ENCODE results near the gene BACH2. TPM values are rescaled to one million over a fixed set of nuclear protein-coding genes. Genes with fewer than 3 reads are reported as not detected.
"Not testable (repeated sequence)": the region's sequence is repeated elsewhere in the genome, so short reads cannot be mapped to it uniquely, and the experiment has no call there.

BACH2 gene
- 5.6 TPM for polyA plus RNA-seq (2013, experiment 1 of 2; ENCODE audit: insufficient read length)
- polyA plus RNA-seq (2013, experiment 2 of 2; ENCODE audit: insufficient read length) = 5.4 TPM

DNA sequence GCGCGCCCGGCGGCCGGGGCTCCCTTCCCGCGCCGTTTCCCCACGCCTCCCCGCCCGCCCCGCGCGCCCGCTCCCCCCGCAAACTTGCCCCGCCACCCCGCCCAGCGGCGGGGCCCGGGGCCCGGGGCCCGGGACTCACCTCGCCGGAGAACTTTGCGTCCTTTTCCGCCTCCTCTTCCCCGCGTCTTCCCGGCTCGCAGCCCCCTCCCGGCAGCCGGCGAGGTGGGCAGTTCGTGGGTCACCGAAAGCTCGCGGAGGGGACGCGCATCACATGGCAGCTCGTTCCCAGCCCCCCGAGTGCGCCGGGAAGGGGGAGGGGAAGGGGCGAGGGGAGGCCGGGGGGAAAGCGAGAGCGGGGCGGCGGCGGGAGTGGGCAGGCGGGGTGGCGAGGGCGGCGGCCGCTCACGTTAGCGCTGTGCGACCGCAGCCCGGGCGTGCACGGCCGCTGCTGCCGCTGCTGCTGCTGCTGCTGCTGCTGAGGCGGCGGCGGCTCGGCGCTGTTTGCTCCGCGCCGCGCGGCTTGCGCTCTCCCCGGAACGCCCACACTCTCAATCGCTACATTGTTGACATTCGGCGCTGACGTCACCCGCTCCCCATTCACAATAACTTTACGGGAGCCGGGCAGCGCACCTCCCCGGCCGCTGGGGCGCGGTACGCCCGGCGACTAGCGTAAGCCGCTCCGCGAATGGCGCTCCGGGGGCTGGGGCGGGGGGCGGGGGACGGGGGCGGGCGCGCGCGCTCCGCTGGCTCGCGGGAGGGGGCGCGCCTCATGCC lies at the start of gene BACH2:
Gene BACH2 (minus strand): TSS at position 503 of the 774 bp plus-strand sequence. CDS start 287,999 bp downstream, outside the sequence.
- DNase-seq = peak; percentile 92

DNA sequence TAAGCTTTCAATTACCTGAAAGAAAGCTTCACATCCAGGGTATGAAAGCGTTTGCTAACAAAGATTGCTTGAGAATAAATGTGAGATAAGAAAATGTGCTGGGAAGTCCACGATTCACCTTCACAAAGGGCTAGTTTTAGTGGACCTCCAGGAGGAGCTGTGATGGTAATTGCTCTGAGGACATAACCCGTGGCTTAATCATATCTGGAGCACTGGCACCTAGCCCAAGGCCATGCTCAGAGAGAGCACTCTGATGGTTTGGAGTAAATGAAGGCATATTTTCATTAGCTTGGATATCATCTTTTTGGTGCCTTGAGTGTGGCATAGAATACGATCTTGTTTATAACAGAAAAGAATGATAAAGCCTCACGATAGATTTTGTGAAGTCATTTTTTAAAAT lies 46.9 kb upstream of the BACH2 start:
- peak; percentile 62 for DNase-seq

DNA sequence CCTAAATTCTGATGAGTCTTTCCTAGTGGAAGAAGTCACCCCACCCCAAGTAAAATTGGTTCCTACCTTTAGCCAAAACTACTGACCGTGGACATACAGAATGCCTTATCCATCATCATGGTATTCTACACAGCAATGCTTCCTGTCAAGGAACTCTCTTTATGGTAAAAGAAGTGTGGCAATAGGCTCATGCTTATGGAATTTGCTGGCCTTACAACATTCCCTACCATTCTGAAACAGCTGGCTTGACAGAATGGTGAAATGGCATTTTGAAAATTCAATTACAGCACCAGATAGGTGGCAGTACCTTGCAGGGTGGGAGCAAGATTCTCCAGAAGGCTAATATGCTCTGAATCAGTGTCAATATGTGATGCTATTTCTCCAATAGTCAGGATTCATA lies 41.8 kb upstream of the BACH2 start:
- DNase-seq = peak; percentile 57

DNA sequence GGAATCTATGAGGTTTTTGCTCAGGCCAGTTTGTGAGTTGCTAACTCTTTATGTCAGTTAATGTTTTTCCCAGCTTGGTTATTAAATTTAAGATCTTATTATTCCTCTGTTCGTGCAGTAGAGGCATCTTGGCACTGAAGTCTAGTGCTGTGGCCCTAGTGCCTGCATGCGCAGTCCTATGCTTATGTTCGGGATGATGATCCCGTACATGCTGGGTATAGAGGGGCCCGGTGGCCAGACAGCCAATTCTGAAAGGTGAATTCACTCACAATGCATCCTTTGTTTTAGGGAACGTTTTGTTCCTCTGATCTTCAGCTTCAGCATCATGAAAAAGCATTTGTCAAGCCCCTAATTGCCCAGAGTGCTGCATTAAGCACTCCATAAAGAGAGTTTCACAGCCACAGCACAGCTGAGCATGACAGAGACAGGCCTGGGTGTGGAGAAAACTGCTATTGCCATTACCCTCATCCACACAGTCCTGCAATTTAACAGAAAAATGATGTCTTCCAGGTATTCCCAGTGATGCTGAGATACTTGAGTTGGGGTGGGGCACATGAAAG lies 39.8 kb upstream of the BACH2 start:
- DNase-seq = no peak

DNA sequence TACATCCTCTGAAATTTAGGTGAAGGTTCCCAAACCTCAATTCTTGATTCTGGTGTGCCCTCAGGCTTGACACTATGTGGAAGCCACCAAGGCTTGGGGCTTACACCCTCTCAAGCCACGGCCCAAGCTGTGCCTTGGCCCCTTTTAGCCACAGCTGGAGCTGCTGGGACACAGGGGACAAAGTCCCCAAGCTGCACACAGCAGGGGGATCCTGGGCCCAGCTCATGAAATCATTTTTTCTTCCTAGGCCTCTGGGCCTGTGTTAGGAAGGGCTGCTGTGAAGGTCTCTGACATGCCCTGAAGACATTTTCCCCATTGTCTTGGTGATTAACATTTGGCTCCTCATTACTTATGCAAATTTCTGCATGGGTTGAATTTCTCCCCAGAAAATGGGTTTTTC lies 37.3 kb upstream of the BACH2 start:
- DNase-seq = no peak

DNA sequence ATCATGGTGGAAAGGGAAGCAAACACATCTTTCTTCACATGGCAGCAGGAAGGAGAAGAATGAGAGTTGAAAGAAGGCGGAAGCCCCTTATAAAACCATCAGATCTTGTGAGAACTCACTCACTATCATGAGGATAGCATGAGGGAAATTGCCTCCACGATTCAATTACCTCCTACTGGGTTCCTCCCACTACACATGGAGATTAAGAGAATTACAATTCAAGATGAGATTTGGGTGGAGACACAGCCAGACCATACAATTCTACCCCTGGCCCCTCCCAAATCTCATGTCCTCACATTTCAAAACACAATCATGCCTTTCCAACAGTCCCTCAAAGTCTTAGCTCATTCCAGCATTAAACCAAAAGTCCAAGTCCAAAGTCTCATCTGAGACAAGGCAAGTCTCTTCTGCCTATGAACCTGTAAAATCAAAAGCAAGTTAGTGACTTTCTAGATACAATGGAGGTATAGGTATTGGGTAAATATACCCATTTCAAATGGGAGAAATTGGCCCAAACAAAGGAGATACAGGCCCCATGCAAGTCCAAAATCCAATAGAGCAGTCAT lies 36.4 kb upstream of the BACH2 start:
- DNase-seq = not testable (repeated sequence)

DNA sequence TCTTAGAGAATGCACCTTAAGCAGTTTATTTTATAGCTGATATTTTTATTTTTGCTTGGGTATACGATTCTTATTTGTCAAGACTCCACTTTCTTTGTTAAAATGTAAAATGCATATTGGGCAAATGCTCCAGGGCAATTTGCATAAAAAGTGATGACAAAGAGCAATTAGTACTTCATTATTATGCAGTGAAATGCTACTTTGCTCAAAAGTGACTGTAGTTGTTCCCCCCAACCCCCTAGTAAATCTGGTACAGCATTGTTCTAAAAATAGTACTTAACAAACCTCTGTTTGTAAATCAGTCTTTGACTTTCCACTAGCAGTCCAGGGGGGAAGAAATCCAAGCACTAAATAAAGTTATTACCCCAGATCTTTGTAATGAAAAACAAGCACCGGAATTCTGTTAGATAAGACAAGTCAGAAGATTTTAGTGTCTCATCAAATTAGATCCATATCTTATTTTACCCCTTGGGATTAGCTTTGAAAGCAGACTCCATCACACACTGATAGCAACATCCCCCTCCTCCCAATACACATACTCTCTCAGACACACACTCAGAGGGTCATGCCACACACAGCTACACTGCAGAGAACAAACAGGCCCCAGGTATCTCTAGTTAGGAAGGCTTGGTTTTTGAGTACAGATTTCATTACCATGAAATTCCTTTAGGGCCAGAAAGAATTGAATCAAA lies 32.9 kb upstream of the BACH2 start:
- no peak for DNase-seq

DNA sequence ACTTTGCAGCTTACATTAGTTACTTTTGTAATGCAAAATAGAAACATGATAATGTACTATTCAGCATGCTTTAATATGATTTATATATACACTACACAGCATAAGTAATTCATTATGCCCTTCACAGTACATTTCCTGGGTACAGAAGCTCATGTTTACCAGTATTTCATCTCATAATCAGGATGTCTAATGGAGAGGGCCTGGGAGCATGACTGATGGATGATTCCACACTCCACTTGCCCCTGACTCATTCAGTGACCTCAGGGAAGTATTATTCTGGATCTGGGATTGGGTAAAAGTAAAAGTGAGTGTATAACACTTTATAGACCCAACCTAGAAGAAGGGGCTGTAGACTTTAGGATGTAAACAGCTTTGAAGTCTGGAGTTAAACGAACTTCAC lies 31.4 kb upstream of the BACH2 start:
- DNase-seq = peak; percentile 57

DNA sequence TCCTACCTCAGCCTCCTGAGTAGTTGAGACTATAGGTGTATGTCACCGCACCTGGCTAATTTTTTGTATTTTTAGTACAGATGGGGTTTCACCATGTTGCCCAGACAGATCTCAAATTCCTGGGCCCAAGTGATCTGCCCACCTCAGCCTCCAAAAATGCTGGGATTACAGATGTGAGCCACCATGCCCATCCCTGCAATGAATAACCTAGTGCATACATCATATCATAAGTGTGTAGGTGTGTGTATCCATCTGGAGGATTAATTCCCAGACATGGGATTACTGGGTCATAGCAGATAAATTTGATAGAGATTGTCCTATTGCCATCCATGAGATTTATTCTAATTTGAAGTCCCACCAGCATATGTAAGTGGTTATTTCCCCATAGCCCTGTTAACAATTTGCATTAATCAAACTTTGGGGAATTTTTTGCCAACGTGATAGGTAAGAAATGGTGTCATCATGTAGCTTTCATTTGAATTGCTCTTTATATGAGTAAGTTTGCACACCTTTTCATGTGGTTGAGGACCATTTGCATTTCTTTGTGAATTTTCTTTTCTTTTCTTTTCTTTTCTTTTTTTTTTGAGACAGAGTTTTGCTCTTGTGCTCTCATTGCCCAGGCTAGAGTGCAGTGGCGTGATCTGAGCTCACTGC lies 29.9 kb upstream of the BACH2 start:
- DNase-seq = no peak

DNA sequence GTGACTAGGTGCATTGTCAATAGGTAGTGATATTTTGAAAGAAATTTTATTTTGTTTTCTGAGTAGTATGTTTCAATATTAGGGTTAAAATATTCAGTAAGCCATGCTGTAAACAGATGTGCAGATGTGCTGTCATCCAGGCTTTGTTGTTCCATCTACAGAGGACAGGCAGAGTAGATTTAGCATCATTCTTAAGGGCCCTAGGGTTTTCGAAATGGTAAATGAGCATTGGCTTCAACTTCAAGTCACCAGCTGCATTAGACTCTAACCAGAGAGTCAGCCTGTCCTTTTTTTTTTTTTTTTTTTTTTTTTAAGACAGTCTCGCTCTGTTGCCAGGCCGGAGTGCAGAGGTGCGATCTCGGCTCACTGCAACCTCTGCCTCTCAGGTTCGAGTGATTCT lies 27.1 kb upstream of the BACH2 start:
- no peak for DNase-seq

DNA sequence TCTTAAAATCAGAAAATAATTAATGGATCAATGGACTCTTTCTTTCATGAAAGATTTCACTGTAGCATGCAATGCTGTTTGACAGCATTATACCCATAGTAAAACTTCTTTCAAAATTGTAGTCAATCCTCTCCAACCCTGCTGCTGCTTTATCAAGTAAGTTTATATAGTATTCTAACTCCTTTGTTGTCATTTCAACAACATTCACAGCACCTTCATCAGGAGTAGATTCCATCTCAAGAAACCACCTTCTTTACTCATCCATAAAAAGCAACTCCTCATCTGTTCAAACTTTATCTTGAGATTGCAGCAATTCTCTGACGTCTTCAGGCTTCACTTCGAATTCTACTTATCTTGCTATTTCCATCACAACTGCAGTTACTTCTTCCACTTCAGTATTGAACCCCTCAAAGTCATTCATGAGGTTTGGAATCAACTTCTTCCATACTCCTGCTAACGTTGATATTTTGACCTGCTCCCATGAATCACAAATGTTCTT lies 26.4 kb upstream of the BACH2 start:
- no peak for DNase-seq

DNA sequence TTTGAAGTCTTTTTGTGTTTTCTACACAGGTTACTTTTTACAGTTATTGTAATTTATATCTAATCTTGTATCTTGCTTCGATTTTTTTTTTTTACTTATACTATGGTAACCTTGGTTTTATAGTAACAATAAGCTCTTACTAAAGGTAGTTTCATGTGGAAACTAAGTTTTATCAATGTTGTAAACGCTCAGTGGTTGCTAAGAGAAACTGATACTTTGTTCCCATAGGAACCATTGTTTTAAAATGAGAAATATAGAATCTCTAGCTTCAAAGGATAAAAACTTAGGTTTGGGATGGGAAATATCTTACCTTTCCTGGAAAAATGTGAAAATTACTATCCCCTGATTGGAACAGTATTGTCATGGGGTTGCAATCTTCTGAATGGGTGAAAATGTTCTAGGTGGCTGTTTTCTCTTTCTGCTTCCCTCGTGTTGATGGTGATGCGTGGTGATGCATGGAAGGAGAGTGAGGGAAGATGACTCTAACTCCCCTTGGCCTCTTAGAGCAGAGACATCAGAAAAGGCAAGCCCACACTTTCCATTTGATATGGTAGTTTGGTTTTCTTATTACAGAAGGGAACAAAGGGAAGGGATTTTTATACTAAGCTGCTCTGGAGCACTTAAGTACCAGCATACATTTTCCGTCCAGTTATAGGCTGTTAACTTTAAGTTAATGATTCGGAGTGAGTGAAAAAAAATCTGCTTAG lies 23.5 kb upstream of the BACH2 start:
- DNase-seq = no peak

DNA sequence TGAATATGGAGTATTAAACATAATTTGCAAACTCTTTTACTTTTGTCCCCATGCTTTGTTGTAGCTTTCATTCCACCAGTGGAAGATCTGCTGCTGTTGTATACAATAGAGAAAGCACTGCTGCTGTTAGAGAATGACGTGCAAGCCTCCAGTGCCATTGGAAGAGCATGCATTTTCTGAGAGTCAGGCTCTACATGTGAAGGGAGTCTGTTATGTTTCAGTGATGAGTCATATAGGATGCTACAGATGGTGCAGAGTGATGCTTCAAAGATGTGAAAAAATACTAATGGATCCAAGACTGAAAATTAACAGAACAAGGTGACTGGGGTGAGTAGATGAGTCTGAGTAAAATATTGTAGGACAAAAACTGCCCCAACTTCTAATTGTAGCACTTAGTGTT lies 22.4 kb upstream of the BACH2 start:
- peak; percentile 79 for DNase-seq

DNA sequence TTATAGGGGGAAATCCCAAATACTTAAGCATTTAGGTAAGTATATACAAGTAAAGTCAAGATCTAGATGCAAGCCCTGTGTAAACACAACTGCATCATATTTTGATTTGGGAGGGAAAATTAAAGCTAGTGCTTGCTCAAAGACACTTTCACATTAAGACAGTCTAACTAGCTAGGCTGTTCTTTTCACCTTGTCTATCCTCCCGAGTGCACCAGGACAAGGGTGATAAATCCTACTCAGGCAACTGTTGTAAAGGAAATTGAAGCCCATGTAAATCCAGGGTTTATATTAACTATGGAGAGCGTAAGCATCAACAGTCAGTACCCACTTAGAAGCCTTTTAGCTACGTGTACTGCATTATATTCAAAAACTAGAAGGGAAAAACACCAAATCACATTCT lies 19.3 kb upstream of the BACH2 start:
- no peak for DNase-seq

DNA sequence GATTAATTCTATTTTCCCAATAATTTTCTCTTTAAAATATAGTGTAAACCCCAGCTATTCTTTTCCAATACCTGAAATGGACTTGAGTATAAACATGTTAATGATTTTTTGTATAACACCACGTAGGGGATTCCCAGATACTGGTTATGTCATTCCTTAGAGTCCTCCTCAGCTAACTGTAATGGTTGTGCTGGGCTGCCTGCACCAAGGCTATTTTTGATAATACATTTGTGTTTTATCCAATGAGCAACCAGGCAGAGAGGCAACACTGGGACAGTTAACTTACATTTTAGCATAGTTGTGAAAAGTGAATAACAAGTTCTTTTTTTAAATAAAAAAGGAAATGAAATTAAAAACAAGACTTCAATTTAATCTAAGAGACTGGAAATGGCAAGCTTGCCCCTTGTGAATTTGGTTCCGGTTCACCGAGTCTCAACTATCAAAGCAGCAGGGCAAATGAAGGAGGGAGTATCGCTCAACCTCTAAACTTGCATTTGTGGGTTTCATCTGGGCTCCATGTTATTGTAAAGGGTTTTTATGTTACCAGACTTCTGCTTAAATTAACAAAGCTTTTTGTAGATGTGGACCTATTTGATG lies 18.8 kb upstream of the BACH2 start:
- no peak for DNase-seq

DNA sequence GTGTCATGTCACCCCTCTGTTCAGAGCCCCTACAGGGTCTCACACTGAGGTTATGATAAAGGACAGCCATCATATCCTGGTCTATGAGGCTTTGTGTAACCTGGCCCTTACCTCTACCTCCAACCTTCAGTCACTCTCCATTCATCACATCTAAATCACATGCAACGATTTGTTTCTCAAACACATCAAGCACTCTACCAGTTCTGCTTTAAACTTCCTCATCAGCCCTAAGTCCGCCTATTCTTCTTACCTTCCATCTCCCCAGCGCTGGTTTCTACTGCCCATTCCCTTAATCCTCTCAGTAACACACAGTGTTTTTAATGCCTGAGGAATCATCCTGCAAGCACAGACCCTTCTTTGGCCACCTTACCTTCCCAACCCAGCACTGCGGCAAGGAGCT lies 17.9 kb upstream of the BACH2 start:
- no peak for DNase-seq

DNA sequence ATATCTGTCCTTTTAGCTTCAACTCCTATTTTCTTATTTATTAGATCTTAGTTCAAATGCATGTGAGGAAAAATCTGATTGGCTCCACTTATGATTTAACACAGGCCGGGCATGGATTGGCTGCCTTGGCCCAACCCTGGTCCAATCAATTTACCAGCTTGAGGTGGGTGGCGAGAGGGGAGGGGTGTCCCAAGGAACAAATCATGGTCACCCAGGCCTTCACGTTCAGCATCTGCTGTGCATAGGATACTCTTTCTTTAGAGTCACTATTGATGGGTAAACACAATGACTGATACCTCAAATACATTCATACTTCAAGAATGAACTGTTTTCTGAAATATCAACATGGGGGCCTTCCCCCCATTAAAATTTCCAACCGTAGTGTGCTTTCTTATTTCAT lies 14.9 kb upstream of the BACH2 start:
- DNase-seq = no peak

DNA sequence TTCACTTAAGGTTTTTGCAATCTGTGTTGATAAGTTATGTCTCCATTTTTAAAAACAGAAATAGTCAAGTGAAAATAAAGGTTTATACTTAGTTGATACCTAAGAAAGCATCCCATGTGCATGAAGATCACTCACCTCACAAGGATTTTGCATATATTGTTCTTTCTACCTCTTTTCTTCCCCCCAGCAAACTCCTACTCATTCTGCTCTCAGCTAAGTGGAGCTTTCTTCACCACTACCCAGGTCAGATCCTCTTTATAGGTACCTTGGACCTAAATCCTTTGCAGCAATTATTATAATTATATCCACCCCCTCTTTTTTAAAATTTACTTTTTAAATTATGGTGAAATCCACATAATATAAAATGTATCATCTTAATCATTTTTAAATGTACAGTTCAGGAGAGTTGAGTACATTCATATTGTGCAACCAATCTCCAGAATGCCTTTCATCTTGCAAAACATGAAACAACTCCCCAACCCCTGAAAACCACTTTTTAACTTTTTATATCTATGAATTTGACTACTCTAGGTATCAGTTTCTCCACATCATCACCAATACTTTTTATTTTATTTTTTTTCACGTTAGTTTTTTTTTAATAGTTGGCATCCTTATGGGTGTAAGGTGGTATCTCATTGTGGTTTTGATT lies 9.3 kb upstream of the BACH2 start:
- no peak for DNase-seq

DNA sequence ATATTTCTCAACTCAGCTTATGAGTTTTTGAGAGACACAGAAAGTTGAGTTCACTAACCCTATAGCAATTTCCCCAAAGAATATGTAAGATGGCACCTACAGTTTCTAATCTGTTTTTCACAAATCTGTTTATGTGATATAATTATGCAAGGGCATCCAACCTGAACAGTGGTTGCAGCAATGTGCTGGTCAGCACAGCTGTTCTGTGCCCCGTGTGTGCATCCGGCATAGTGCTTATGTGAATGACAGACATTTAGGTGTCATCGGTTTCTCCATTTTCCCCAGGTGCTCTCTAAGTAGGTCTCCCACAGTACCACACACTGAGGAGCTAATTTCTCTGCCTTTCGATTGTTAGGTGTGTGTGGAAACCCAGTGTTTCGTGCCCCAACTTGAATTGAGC lies 7.7 kb upstream of the BACH2 start:
- DNase-seq = no peak

DNA sequence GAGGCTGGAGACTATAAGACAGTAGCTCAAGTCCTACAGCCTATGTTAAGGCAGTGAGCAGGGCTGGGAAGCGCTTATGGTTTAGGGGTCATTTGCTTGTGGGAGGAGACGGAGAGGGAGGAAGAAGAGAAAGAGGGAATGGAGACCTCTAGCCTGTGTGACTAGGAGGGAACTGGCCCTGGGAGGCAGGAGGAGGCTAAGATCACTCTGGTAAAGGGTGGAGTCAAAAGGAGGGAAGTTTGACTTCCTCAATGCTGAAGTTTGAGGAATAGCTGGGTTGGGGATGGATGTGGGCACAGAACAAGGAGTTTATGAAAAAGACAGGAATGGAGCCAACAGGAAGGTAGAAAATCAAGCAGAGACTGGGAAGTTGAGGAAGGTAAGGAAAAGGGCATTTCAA lies 6.4 kb upstream of the BACH2 start:
- no peak for DNase-seq

DNA sequence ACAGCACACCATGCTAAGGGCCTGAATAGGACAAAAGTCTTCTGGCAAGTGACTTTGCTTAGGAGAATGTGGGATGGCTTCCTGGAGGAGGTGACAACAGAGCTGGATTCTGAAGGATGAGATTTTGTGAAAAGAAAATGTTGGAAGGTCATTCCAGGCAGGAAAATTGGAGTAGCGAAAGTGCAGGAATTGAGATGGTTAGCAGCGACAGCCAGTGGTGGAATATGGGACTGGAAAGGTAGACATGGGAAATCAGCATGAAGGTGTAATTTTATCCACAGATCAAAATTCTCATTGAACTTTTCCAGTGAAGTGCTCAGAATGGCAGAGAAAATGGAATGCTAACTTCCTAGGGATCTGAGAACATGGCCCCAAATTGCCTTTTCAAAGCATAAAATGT lies 5.7 kb upstream of the BACH2 start:
- no peak for DNase-seq

All from fibroblast of skin of abdomen (primary cell).